NCI-H2107 treated with DMSO at 0.1 percent for 48 hours (cell line): ENCODE data around the gene ERI2.

ENCODE experiments used
- DNase-seq: peaks from one replicate; lab custom pipeline; 2025; ENCODE audit not compliant: unreplicated experiment; lab: John Stamatoyannopoulos, UW

Gene ERI2

DNA sequence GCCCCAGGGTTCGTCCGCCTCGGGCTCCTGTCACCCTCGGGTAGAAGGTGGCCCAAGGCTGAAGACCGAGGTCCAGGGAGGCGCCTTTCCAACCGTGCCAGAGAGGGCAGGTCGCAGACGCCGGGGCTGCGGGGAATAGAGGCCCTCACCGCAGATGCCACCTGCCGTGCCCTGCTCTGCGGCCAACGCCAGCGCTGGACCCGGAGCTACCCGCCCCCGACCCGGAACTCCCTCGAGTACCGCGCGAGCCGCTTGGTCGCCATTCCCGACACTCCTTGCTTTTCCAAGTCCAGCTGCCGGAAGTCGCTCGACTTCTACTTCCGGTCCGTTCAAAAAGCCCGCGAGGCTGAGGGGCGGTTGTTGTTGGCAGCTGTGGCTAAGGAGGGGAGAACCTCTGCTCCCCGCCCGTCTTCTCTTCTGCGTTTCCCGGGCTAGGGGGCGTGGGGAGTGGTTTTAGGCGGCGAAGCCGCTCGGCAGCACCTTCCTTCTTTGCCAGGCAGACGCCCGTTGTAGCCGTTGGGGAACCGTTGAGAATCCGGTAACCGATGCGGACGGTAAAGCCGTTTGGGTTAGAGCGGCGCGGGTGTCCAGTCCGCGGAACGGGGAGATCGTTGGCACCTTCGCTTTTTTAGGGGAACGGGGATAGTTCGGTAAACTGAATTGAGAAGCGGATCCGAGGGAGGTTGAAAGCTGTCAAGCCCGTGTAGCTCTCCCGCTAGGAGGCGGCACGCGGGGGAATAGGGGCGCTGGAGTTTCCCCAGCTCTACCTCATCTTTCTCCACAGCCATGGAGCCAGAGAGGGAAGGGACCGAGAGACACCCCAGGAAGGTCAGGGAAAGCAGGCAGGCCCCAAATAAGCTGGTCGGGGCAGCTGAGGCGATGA is at the start of gene ERI2, which contains the start of gene REXO5:
Gene ERI2 (minus strand): TSS at position 305 of the 883 bp plus-strand sequence. CDS start 42 bp downstream, at position 263.
Gene REXO5 (plus strand): TSS at position 360 of the 883 bp plus-strand sequence. CDS start 427 bp downstream, at position 787.
- peak; percentile 92 for DNase-seq

- DNase-seq: no peak
Observed at GRCh38 chr16:20854963-20855362, 48.7 kb upstream of the ERI2 start.

DNA sequence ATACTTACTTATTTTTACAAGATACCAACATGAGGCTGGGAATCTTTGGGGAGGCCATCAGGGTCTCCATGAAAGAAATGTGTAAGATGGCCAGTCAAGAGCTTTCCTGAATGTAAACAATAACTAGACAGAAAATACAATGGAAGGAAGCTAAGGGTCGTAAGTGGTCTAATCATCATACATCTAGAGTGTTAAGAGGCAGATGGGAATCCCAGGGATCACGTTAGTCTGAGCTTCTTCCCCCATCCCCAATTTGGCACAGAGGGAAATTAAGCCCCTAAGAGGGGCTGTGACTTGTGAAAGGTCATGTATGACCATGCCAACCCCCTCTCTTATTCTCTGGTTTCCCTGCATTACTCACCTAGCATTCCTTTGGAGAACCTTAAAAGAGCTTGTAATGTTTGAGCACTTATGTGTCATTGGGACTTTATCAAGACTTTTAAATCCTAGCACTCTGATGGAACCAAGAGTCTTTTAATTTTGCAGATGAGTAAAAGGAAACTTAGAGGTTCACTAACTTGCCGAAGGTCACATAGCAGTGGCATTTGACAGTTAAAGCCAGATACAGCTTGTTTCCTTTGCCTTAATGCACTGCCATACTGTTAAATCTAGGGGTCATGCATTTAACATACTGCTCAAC is 47.8 kb upstream of the ERI2 start:
- DNase-seq: no peak

DNA sequence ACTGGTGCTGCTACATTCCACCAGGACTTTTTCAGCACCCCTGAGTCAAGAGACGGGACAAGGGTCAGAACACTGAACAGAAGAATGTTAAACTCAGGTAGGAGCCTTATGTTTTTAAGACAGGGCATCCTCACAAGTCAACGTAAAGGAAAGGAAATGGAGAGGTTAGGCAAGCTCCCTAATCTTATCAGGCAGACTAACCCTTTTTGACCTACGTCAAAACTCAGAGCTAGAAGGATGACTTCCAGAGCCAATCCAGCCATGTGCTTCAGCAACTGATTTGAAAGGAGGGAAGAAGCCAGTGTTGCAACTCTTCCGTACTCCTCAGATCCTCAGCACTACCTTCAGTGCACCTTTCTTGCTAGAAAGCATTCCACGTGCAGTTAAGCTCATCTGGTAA is 46.9 kb upstream of the ERI2 start:
- no peak for DNase-seq

DNA sequence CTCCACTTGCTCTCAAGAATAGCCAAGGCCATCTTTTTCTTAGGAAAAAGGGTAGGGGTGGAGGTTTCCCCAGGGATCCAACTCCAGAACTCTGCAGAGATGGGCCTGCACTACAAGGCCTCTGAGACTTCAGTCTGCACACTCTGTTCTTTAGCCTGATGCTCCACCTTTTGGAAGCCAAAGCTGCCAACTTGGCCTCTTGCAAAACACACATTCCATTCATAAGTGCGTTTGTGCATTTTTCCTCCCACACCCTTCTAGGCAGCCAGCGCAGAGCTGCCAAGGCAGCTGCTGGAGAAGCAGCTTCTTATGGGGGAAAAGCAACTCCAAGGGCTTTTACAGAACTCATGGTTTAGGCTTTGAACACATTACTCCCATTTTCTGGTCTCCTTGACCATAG is 45.3 kb upstream of the ERI2 start:
- no peak for DNase-seq

DNA sequence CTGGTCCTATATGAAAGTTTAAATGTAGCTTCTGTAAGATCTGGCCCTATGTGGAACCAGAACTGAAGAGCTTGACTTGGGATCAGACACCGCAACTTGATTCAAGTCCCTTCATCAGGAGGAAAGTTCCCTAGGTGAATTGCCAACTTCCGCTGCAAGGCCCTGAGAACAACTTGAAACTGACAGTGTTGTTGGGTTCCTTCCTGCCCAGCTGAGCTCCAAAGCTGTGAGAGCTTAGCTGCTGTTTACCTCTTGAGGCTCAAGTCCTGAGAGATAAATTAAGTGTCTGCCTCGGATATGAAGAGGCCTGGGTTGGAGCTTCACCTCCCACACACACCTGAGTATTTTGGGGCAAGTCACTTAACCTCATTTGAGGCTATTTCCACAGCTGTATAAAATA is 44.7 kb upstream of the ERI2 start:
- no peak for DNase-seq

GRCh38 chr16:20849589-20850390 is 43.5 kb upstream of the ERI2 start:
- peak; percentile 33 for DNase-seq

DNA sequence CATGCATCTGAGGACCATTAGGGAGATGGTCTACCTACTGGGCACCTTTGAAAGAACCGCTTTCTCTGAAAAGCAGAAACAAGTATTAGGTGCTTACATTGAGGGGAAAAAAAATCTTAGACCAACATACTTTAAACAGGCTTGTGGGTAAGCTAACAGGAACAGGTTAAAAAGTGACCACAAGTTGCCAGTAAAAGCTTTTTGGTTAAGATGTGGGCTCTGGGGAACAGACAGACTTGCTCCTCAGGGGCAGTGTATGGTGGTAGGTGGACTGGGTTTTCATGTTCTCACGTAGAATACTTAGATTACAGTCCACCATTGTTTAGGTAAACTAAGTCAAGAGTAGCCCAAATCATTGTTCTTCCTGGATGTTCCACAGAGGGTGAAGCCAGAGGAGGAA is 41.3 kb upstream of the ERI2 start:
- DNase-seq: no peak

DNA sequence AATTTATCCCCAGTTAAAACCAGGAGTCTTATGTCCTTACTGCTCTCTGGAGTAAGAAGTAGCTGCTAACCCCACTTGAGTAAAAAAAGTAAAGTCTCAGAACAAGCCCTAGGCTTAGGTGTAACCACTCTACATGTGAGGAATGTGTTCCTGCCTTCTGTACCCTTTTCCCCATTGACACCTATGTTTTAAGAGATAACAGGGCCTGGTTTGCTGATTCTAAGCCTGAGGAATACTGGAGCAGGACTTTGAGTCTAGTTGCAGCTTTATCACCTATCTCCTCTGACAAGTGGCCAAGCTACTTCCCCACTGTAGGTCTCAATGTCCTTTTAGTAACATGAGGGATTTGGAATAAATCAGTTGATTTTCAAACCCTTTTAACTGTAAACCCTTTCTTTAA is 40.3 kb upstream of the ERI2 start:
- no peak for DNase-seq

GRCh38 chr16:20846030-20846429 is 39.8 kb upstream of the ERI2 start:
- DNase-seq: no peak

- no peak for DNase-seq
Observed at GRCh38 chr16:20844588-20844987, 38.3 kb upstream of the ERI2 start.

GRCh38 chr16:20844054-20844453 is 37.8 kb upstream of the ERI2 start:
- DNase-seq: no peak

DNA sequence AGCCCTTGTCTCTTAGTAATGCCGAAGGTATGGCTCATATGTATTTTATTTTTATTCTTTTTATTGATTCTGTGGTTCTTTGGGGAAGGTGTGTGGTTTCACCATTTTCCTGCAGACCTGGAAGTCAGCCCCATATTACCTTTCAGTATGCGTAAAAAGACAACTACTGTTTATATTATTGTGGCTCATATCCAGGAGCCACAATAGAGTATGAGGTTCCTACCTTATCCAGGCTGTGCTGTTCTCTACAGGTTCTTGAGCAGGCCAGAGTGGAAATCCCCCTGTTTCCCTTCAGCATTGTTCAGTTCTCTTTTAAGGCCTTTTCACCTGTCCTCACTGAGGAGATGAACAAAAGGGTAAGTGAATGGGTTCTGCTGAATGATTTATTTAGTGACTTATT is 33.2 kb upstream of the ERI2 start:
- peak; percentile 44 for DNase-seq

GRCh38 chr16:20838240-20838639 is 32.0 kb upstream of the ERI2 start:
- DNase-seq: no peak

GRCh38 chr16:20833086-20833485 is 26.8 kb upstream of the ERI2 start:
- DNase-seq: no peak

- DNase-seq: no peak
Observed at GRCh38 chr16:20830372-20830771, 24.1 kb upstream of the ERI2 start.

DNA sequence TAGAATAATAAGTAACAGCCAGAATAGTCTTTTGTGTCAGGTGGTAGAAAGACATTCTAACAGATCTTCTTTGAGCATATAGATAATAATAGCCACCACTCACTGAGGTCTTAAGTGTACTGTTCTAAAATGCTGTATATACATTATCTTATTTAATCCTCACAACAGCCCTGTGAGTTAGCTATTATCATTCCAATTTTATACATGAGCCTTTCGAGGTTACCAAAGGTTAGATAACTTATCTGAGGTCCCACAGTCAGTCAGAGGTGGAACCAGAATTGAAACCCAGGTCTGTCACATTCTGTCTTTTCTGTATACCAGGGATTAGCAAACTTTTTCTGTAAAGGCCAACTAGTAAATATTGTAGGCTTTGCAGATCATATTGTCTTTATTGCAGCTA is 23.3 kb upstream of the ERI2 start:
- DNase-seq: no peak

- no peak for DNase-seq
Observed at GRCh38 chr16:20826039-20826566, 19.8 kb upstream of the ERI2 start.

GRCh38 chr16:20822521-20823325 is 16.5 kb upstream of the ERI2 start:
- no peak for DNase-seq

DNA sequence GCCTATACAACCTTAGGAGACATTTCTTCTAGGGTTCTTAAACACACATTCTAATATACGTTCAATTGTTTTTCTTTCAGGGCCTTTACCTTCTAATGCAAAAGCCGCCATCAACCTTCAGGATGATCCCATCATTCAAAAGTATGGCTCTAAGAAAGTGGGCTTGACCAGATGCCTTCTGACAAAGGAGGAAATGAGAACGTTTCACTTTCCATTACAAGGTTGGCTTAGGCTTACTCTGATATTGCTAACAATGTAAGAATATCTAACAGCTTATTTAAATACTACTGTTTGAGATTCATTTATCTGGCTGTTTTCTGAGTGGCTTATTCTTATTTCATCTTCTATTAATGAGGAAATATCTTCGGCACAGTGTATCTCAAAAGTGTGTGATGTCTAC is 15.4 kb upstream of the ERI2 start:
- no peak for DNase-seq
